ENCODE data around the gene GINS1. TPM values are rescaled to one million over a fixed set of nuclear protein-coding genes. Genes with fewer than 3 reads are reported as not detected.

GINS1 gene
- total RNA-seq, 2 donors from 2014 or later, result 2.2 to 6.0 TPM

- no peaks in the 10 kb centered on the region for H3K9me3 ChIP-seq
- intact Hi-C loops (cut with DNase I), result no loop called here
- no peaks in the 10 kb centered on the region for H3K4me1 ChIP-seq (replicated peaks)
- H3K27ac ChIP-seq, result no peak overlapping the region
- no peak overlapping the region for H3K4me3 ChIP-seq
- TF ChIP-seq CTCF (IDR thresholded peaks at IDR 0.05) (no peak), POLR2AphosphoS5 (IDR thresholded peaks at IDR 0.05) (no peak), POLR2A (IDR thresholded peaks at IDR 0.05) (no peak)
- no peak for DNase-seq (ENCODE audit: low spot score)
- no peaks in the 10 kb centered on the region for H3K27me3 ChIP-seq (replicated peaks; ENCODE audit: insufficient read depth)
- H3K36me3 ChIP-seq, result peaks cover 0 to 5% of the 10 kb centered on the region in 2 donors
- 82% methylated on average over 18 of the region's 18 CpGs for WGBS
These were observed 54.5 kb downstream of the GINS1 start for GRCh38 chr20:25461786-25462545.

- no peak overlapping the region for H3K27ac ChIP-seq
These were observed 57.2 kb downstream of the GINS1 start for GRCh38 chr20:25464501-25465242.

GRCh38 chr20:25465243-25466135 lies 58.0 kb downstream of the GINS1 start:
- intact Hi-C loops (cut with DNase I), result no loop called here
- Histone ChIP-seq H3K36me3 (peaks cover 0 to 5% of the 10 kb centered on the region in 2 donors), H3K4me3 (no peak overlapping the region), H3K27ac (no peak overlapping the region), H3K9me3 (no peaks in the 10 kb centered on the region), H3K27me3 (replicated peaks; ENCODE audit: insufficient read depth) (no peaks in the 10 kb centered on the region), H3K4me1 (replicated peaks) (no peaks in the 10 kb centered on the region)
- 84% methylated on average over 15 of the region's 15 CpGs for WGBS
- TF ChIP-seq POLR2AphosphoS5 (IDR thresholded peaks at IDR 0.05) (no peak), POLR2A (IDR thresholded peaks at IDR 0.05) (no peak), CTCF (IDR thresholded peaks at IDR 0.05) (no peak)
- no peak for DNase-seq (ENCODE audit: low spot score)

More at GRCh38 chr20:25464501-25465242, 57.2 kb downstream of the GINS1 start:
- intact Hi-C loops (cut with DNase I), result no loop called here
- WGBS, result 72% methylated on average over 13 of the region's 13 CpGs
- no peak for DNase-seq (ENCODE audit: low spot score)
- no peaks in the 10 kb centered on the region for H3K27me3 ChIP-seq (replicated peaks; ENCODE audit: insufficient read depth)
- H3K4me3 ChIP-seq, result no peak overlapping the region
- H3K4me1 ChIP-seq (replicated peaks), result no peaks in the 10 kb centered on the region
- no peaks in the 10 kb centered on the region for H3K9me3 ChIP-seq
- TF ChIP-seq POLR2A (IDR thresholded peaks at IDR 0.05) (no peak), POLR2AphosphoS5 (IDR thresholded peaks at IDR 0.05) (no peak), CTCF (IDR thresholded peaks at IDR 0.05) (no peak)
- peaks cover 0 to 5% of the 10 kb centered on the region in 2 donors for H3K36me3 ChIP-seq

- H3K27me3 ChIP-seq (replicated peaks; ENCODE audit: insufficient read depth), result no peaks in the 10 kb centered on the region
- H3K4me1 ChIP-seq (replicated peaks), result no peaks in the 10 kb centered on the region
- H3K27ac ChIP-seq, result no peak overlapping the region
- TF ChIP-seq POLR2AphosphoS5 (IDR thresholded peaks at IDR 0.05) (no peak), CTCF (IDR thresholded peaks at IDR 0.05) (no peak), POLR2A (IDR thresholded peaks at IDR 0.05) (no peak)
- intact Hi-C loops (cut with DNase I), result no loop called here
- H3K36me3 ChIP-seq, result peaks cover 0 to 5% of the 10 kb centered on the region in 2 donors
- H3K9me3 ChIP-seq, result no peaks in the 10 kb centered on the region
- no peak for DNase-seq (ENCODE audit: low spot score)
- WGBS, result 83% methylated on average over 7 of the region's 7 CpGs
- no peak overlapping the region for H3K4me3 ChIP-seq
These were observed 59.4 kb downstream of the GINS1 start for GRCh38 chr20:25466846-25467245.
